GM23338 (cell line): ENCODE data around the gene XPO4.

Experiments
- CTCF ChIP-seq, 2 experiments: fragments of 200-600 bp in 1 of 2; sonication (generic) in 1 of 2; conservative IDR thresholded peaks; 2 replicates each; pipeline versions ENCODE4 v1.5.1 to v1.6.1; 2016 to 2017; ENCODE audit warnings: antibody characterized with exemption in 2 of 2, low read depth in 2 of 2, mild to moderate bottlenecking in 2 of 2, moderate library complexity in 1 of 2
- EZH2 ChIP-seq: fragments of 200-600 bp; sonication (generic); IDR thresholded peaks from one replicate; pipeline ENCODE4 v1.8.0; 2017; ENCODE audit warnings: antibody characterized with exemption, mild to moderate bottlenecking, low read depth; ENCODE audit not compliant: unreplicated experiment

- TF ChIP-seq CTCF (conservative IDR thresholded peaks at IDR 0.05; ENCODE audit: low read depth in 2 of 2): no peak
- no peak for TF ChIP-seq EZH2
Measured at GRCh38 chr13:20940083-20940482, 37.5 kb upstream of the XPO4 start.
